GM19324 (cell line): ENCODE data around the gene TMEM62.
"Not testable (repeated sequence)": the region's sequence is repeated elsewhere in the genome, so short reads cannot be mapped to it uniquely, and the experiment has no call there.

Experiments
- ATAC-seq: cut with Tn5 transposase; IDR thresholded peaks from one replicate; pipeline ENCODE4 v1.9.1; 2021; ENCODE audit warnings: mild to moderate bottlenecking, moderate library complexity; ENCODE audit not compliant: unreplicated experiment, low FRiP score

TMEM62 gene

DNA sequence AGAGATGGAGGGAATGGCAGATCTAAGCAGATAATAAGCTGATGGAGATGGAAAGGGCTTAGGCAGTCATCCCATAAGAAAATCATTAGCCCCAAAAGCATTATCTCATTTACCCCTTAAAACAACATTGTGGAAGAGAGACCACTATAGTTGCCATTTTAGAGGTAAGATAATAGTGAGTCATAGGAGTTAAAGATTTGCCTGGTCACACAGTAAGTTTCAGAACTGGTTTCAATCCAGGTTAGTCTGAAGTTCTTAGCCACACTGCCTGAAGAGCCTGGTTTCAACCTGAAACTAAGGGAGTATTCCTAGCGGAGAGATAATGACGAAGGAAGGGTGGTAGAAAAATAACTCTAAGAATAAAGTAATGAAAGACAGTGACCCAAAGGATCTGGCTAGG is 14.6 kb upstream of the TMEM62 start:
- peak; percentile 50 for ATAC-seq

DNA sequence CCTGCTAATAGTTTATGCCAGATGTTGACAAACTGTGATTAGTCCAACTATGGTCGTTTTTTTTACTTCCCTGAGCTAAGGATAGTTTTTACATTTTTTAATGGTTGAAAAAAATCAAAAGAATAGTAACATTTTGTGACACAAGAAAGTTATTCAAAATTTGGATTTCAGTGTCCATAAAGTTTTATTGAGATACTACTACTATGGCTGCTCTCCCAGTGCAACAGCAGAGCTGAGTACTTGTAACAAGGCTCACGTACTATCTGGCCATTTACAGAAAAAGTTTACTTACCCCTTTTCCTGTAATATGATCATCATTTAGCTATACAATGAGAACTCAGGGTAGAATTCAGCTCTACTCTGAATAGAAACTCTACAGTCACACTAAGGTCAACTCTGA is 11.5 kb upstream of the TMEM62 start:
- no peak for ATAC-seq

DNA sequence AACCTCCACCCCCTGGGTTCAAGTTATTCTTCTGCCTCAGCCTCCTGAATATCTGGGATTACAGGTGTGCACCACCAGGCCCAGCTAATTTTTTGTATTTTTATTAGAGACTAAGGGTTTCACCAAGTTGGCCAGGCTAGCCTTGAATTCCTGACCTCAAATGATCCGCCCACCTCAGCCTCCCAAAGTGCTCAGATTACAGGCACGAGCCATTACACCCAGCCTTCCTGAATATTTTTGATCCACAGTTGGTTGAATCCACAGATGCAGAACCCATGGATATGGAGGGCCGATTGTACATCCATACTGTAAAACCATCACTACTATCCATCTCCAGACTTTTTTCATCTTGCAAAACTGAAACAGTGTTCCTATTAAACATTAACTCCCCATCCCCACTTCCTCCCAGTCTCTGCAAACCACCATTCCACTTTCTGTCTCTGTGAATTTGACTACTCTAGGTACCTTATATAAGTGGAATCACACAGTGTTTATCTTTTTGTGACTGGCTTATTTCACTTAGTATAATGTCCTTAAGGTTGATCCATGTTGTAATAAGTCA is 8.2 kb upstream of the TMEM62 start:
- no peak for ATAC-seq

DNA sequence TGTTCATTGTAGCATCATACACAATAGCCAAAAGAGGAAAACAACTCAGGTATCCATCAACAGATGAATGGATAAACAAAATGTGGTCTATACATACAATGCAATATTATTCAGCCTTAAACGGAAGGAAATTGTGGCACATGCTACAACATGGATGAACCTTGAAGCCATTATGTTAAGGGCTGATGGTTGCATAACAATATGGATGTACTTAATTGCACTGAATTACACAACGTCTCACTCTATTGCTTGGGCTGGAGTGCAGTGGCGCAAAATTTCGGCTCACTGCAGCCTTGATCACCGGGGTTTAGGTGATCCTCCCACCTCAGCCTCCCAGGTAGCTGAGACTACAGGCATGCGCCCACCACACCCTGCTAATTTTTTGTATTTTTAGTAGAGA is 7.0 kb upstream of the TMEM62 start:
- no peak for ATAC-seq

DNA sequence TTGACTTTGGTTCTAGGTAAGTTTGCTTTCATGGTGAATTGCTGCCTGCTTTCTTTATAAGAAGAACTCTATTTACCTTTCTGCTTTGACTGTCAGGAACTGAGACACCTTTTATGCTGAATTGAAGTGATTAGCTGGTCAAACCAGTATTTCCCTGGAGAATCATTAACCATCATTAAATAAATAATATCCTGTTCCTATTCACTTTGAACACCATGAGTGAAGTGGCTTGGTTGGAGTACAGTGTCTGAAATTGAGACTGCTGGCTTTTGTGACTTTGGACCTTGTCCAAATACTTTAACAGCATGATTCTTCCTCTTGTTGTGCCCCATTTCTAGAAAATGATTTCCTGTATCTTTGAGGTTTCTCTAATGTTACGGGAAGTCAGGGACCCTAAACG is 5.6 kb upstream of the TMEM62 start:
- ATAC-seq, result no peak

DNA sequence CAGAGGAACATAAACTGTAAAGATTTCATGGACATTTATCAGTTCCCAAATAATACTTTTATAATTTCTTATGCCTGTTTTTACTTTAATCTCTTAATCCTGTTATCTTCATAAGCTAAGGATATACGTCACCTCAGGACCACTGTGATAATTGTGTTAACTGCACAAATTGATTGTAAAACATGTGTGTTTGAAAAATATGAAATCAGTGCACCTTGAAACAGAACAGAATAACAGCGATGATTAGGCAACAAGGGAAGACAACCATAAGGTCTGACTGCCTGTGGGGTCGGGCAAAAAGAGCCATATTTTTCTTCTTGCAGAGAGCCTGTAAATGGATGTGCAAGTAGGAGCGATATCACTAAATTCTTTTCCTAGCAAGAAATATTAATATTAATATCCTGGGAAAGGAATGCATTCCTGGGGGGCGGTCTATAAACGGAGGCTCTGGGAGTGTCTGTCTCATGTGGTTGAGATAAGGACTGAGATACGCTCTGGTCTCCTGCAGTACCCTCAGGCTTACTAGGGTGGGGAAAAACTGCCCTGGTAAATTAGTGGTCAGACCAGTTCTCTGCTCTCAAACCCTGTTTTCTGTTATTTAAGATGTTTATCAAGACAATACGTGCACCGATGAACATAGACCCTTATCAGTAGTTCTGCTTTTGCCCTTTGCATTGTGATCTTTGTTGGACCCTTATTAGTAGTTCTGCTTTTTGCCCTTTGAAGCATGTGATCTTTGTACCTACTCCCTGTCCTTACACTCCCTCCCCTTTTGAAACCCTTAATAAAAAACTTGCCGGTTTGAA is 5.0 kb upstream of the TMEM62 start:
- ATAC-seq, result not testable (repeated sequence)

DNA sequence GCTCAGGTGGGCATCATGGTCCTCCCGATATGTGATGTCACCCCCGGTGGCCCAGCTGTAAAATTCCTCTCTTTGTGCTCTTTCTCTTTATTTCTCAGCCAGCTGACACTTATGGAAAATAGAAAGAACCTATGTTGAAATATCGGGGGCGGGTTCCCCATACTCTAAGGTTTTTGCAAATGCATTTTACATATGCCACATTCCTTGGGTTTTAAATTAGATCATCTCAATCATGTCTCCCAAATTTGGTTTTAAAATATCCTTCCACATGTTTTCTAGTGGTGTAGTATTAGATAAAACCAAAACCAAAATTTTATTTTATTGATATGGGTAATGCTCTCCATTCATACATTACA is 4.4 kb upstream of the TMEM62 start:
- ATAC-seq, result no peak

DNA sequence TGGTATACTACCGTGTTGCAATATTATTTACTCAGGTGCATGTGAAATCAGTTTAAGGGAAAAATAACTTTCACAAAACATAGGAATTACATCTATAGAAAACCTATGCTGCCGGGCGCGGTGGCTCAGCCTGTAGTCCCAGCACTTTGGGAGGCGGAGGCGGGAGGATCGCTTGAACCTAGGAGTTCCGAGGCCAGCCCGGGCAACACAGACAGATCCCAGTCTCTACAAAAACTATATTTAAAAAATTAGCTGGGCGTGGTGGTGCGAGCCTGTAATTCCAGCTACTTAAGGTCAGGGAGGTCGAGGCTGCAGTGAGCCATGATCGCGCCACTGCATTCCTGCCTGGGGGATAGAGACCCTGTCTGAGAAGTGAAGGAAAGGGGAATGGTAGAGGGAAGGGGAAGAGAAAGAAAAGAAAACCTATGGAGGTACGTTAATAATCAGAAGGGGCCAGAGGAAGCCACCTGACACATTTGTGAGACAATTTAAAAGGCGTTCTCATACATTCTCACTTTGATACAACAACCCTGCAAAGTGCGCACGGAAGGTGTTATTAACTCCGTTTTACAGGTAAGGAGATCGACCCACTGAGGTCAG is 456 bp upstream of the TMEM62 start:
- ATAC-seq, result no peak

DNA sequence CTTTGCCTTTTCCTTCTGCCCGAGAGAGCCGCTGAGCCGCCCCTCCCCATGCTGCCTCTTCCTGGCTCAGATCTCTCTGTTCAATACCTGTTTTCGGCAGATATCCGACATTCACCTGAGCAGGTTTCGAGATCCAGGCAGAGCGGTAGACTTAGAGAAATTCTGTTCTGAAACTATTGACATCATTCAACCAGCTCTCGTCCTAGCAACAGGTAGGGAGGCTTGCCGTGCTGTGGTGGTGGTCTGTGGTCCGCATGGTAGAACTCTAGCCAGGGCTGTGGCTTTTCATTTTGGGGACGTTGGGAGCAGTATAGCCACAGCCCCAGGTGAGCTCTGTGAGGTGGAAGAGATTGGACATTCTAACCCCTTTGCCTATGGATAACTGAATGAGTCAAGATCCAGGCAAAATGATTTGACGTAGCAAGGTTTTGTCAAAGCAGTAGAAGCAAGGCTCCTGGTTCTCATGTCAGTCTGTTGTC is 810 bp downstream of the TMEM62 start:
- no peak for ATAC-seq

DNA sequence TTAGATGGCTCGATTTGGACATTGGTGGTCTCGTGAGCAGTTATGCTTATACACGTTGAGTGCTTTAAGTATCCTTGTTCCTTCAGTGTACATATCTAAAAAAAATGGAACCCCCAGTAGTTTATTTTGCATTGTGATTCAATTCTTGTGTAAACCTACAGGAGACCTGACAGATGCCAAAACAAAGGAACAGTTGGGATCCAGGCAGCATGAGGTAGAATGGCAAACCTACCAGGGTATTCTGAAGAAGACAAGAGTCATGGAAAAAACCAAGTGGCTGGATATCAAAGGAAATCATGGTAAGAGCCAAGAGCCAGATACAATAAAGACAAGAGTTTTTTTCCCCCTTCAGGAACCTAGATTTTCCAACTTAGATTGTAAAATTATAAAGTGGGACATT is 2.0 kb downstream of the TMEM62 start:
- ATAC-seq, result no peak

DNA sequence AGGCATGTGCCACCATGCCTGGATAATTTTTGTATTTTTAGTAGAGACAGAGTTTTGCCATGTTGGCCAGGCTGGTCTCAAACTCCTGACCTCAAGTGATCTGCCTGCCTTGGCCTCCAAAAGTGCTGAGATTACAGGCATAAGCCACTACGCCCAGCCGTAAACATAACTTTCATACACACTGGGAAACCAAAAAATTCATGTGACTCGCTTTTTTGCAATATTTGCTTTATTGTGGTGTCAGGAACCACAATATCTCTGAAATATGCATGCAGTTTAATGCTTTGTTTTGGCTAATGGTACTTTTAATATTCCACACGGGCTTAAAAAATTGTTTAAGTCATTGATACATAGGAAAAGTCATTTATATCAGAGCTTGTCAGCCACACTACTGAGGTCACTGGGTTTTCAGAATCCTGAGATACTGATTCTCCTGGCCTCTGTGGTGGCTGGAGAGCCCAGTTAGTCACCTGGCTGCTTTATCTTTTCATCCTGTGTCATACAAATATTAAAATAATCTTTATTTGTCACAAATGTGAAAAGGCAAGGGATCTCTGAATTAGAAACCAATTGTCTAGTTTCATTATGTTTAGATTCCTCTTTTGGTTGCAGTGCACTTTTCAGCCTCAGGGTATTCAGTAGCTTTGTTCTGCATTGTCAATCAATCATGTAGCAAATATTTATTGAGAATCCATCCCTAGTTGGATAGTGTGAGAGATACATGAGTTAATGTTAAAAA is 10.0 kb downstream of the TMEM62 start:
- no peak for ATAC-seq

DNA sequence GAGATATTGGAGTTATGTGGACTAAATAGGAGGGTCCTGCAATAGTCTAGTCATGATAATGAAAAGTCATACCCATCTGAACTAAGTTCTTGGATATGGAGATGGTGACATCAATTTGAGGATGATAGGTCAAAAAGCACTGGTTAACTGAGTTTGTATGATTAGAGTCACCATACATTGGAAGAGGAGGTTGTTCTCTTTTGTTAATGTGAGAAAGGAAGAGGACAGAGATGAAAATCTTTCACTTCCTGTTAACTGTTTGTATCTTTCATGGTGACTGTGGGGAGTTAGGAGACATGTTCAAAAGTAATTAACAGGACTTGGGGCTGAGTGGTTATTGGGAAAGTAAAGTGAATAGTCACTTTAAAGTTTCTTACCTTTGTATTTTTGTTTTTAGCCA is 11.1 kb downstream of the TMEM62 start:
- no peak for ATAC-seq

DNA sequence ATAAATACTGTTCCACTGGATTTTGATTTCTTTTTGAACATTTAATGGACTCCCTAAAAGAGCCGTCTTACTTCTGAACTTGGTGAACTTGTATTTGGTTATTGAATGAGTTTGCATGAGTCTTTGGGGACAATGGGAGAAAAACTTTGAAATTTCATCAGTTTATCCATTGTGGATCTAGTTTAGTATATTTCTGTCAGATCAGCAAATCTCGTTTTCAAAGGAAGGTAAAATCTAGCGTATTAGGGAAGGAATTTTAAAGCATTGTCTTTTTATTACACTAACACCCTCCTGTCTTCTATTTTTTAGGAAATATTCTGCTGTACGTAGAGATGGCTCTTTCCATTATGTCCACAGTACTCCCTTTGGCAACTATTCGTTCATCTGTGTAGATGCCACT is 12.8 kb downstream of the TMEM62 start:
- no peak for ATAC-seq

DNA sequence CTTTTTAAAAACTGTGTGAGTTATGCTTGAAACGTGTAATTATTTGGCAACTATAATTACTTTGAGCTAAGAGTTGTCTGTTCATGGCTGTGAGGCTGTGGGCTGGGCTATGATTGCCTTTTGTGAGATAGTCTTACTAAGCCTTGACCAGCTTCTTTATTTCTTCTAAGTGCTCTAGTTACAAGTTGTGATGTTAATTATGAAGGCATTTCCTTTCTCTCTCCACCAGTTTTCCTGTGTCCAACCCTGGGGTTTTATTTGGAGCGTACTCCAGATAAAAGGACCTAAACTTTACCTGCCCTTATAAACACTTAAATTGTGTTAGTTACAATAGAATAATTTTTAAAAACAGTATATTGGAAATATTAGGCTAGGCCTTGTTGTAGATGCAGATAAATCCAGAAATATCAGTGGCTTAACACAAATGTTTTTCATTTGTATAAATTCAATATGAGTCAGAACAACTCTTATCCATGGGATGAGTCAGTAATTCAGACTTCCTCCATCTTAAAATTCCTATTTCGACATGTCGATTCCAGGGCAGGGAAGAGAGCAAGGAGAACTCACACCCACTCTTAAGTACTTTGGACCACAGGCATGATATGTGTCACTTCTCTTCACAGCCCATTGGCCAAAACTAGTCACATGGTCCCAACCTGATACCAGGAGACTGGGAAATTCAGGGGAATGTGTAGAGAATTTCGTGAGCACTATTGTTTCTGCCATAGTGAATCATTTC is 17.0 kb downstream of the TMEM62 start:
- ATAC-seq, result no peak

DNA sequence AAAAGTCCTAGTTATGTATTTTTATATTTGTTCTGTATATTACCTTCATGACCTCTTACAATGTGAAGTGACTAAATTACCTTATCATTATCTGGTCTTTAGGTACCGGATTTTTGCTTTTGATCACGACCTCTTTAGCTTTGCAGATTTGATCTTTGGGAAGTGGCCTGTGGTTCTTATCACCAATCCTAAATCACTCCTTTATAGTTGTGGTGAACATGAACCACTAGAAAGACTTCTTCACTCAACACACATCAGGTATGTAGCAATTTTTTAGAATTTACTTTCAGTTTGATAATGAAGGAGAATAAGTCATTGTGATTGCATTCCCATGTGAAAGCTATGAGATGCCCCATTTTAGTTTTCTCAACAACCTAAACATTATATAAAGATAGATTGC is 18.3 kb downstream of the TMEM62 start:
- no peak for ATAC-seq

DNA sequence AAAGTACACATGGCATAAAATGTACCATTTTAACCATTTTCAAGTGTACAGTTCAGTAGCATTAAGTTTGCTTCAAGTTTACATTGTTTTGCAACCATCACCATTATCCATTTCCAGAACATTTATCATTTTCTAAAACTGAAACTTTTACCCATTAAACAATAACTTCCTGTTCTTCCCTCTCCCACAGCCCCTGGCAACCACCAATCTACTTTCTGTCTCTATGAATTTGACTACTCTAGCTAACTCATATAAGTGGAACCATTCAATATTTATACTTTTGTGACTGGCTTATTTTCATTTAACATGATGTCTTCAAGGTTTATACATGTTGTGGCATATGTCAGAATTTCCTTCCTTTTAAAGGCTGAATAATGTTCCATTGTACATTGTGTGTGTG is 19.9 kb downstream of the TMEM62 start:
- ATAC-seq, result no peak

DNA sequence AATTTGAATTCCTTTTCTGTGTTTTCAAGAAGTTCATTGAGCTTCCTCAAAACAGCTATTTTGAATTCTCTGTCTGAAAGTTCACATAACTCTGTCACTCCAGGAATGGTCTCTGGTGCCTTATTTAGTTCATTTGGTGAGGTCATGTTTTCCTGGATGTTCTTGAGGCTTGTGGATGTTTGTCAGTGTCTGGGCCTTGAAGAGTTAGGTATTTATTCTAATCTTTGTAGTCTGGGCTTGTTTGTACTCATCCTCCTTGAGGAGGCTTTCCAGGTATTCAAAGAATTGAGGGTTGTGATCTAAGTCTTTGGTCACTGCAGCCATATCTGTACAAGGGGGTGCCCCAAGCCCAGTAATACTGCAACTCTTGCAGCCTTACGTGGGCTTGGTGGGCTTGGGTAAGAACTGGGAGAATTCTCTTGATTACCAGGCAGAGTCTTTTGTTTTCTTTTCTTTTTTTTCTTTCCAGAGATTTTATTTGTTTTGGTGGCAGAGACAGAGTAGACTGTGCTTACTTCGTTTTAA is 32.5 kb downstream of the TMEM62 start:
- ATAC-seq, result no peak

DNA sequence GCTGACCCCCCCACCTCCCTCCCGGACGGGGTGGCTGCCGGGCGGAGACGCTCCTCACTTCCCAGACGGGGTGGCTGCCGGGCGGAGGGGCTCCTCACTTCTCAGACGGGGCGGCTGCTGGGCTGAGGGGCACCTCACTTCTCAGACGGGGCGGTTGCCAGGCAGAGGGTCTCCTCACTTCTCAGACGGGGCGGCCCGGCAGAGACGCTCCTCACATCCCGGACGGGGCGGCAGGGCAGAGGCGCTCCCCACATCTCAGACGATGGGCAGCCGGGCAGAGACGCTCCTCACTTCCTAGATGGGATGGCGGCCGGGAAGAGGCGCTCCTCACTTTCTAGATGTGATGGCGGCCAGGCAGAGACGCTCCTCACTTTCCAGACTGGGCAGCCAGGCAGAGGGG is 33.9 kb downstream of the TMEM62 start:
- not testable (repeated sequence) for ATAC-seq

DNA sequence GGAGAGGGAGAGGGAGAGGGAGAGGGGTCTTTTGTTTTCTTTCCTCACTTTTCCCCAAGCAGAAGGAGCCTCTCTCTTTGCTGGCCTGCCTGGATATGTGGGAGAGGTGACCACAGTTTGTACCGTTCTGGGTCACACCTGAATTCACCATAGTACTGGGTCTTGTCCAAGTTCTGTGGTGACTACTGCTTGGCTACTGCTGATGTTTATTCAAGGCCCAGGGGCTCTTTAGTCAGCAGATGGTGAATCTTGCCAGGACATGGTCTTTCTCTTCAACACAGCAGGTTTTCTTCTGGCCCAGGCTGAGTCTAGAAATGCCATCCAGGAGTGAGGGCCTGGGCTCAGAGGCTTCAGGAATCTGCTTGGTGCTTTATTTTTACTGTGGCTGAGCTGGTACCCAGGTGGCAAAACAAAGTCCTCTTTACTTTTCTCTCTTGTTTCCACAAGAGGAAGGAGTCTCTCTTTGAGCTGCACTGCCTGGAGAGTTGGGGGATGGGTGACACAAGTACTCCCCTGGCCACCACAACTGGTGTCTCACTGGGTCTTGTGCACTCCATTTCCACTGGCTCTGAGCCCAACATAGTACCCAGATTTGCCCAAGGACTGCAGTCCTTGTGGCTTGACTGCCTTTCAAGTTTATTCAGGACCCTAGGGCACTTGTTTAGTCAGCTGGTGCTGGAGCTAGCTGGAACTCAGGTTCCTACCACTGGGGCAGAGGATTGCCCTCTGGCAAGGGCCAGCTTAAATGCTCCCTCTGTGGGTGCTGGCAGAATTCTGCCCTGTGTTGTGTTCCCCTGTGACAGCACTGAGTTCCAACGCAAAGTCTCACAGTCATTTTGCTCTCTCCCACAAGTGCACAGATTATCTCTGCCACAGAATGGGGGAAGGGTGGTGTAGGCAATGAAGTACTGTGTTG is 35.1 kb downstream of the TMEM62 start:
- ATAC-seq, result no peak
